22Rv1 (cell line): ENCODE data around the gene PREX1.

Experiments
- CTCF ChIP-seq: fragments of 450-650 bp; IDR thresholded peaks from 2 replicates; pipeline ENCODE4 v1.5.1; 2017; ENCODE audit warnings: mild to moderate bottlenecking
- ZFX ChIP-seq: fragments of 450-650 bp; IDR thresholded peaks from 2 replicates; pipeline ENCODE4 v1.6.1; 2017; ENCODE audit warnings: antibody characterized with exemption, borderline replicate concordance

- TF ChIP-seq CTCF (no peak), ZFX (no peak)
Observed at GRCh38 chr20:48773837-48774418, 53.9 kb downstream of the PREX1 start.
